GM12892 (cell line): ENCODE data around the gene DNAJC12. TPM values are rescaled to one million over a fixed set of nuclear protein-coding genes. Genes with fewer than 3 reads are reported as not detected.
"Not testable (repeated sequence)": the region's sequence is repeated elsewhere in the genome, so short reads cannot be mapped to it uniquely, and the experiment has no call there.

Experiments
- DNase-seq: peaks from one replicate; pipeline ENCODE4 v3.0.0; 2011; ENCODE audit not compliant: insufficient read length
- FAIRE-seq: peaks from 2 replicates; lab custom pipeline; 2011; peaks lifted over from hg19 to GRCh38; lab: Jason Lieb, UNC
- POLR2A ChIP-seq: IDR thresholded peaks from 2 replicates; pipeline ENCODE4 v1.6.1; 2011; ENCODE audit warnings: low read depth, low read length, control low read depth
- POLR2AphosphoS5 ChIP-seq: IDR thresholded peaks from 2 replicates; pipeline ENCODE4 v1.6.1; 2011; ENCODE audit warnings: low read depth, low read length, control low read depth
- TAF1 ChIP-seq: IDR thresholded peaks from 2 replicates; pipeline ENCODE4 v1.6.1; 2011; ENCODE audit warnings: low read depth, mild to moderate bottlenecking, control low read depth, low read length, borderline replicate concordance
- polyA plus RNA-seq: library from polyadenylated mRNA; unstranded; fragments of >200 nt; gene quantifications from one replicate; pipeline ENCODE4 v1.2.1, GENCODE V29; 2012; ENCODE audit warnings: missing spikeins, inconsistent platforms; ENCODE audit not compliant: missing spikeins

Gene DNAJC12
- polyA plus RNA-seq = 1.5 TPM

DNA sequence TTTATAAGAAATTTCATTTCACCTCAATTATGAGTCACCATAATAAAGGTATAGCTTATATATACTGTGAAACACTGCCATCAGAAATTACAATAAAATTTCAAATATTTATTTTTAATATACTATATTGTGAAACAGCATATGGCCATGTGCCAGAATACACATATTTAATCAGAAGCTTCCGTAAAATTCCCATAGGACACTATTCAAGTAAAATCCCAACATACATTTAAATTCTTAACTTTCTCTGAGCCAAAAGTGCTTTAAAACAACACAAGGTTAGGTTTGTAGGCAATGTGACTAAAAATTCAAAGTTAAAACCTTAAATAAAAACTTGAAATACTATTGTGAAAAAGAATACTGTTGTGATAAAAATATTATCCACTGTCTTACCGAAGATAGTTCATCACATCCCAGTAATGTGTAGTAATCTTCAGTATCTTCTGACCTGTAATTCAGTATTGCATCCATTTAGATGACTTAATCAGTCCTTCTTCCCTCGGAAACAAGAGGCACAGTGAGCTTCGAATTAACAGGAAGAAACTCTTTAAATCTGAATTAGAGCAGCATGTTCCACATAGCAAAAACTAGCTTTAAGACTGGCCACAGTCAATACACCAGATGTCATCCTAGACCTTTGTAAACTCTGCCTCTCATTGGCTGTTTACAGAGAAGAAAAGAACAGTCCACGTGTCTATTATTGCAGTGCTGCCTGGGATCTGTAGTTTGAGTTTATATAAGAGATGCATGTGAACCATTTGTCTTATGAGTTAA lies at the start of gene DNAJC12:
Gene DNAJC12 (minus strand): TSS at position 648 of the 774 bp plus-strand sequence. CDS start 177 bp downstream, at position 471.
- DNase-seq (no peak), FAIRE-seq (no peak)
- TF ChIP-seq TAF1 (no peak), POLR2AphosphoS5 (no peak), POLR2A (no peak)

DNA sequence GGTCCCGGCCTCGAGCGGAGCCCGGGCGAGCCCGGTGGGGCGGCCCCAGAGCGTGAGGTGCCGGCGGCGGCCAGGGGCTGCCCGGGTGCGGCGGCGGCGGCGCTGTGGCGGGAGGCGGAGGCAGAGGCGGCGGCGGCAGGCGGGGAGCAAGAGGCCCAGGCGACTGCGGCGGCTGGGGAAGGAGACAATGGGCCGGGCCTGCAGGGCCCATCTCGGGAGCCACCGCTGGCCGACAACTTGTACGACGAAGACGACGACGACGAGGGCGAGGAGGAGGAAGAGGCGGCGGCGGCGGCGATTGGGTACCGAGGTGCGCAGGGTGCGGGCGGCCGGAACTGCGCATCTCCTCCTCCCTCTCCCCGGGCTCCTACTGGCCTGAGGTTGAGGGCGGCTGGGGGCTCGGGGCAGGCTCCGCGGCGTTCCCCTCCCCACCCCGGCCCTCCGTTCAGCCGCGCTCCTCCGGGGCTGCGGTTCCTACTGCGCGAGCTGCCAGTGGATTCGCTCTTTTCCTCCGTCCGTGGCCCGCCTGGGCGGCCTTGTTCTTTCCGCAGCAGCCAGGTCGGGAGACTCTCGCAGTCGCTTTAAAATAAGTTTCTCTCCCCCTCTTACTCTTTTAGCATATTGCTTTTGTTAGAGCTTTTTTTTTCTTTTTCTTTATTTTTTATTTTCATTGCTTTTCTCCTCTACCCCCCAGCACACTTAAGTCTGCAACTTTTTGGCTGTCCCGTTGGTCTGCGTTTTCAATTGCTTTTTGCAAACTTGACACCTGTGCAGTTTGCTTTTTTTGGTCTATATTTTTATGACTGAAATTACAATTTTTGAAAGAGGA lies 47.1 kb upstream of the DNAJC12 start:
- DNase-seq = peak; percentile 54

DNA sequence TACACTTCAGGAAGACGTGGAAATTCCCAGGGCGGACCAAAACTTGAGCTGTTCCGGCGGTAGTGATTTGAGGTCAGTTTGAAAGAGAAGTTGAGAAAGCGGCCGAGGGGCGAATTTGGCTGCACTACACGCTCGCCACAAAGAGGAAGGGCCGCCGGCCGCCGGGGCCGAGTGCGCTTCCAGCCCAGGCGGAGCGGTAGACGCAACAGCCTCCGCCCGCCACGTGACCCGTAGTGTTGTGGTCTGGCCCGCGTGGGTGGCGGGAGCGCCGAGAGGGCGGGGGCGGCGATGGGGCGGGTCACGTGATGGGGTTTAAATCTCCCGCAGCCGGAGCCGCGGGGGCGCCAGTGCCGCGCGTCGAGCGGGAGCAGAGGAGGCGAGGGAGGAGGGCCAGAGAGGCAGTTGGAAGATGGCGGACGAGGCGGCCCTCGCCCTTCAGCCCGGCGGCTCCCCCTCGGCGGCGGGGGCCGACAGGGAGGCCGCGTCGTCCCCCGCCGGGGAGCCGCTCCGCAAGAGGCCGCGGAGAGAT lies 46.4 kb upstream of the DNAJC12 start, which contains the start of gene SIRT1:
Gene SIRT1 (plus strand): TSS at position 344 of the 529 bp plus-strand sequence. CDS start 66 bp downstream, at position 410.
- TF ChIP-seq POLR2A (peak; percentile 97), TAF1 (peak; percentile 88), POLR2AphosphoS5 (peak; percentile 91)
- peak; percentile 80 for DNase-seq
- peak; percentile 92 for FAIRE-seq

More for the DNA sequence above, 47.1 kb upstream of the DNAJC12 start:
- no peak for FAIRE-seq
- no peak for TF ChIP-seq TAF1
- no peak for TF ChIP-seq POLR2AphosphoS5
- no peak for TF ChIP-seq POLR2A

DNA sequence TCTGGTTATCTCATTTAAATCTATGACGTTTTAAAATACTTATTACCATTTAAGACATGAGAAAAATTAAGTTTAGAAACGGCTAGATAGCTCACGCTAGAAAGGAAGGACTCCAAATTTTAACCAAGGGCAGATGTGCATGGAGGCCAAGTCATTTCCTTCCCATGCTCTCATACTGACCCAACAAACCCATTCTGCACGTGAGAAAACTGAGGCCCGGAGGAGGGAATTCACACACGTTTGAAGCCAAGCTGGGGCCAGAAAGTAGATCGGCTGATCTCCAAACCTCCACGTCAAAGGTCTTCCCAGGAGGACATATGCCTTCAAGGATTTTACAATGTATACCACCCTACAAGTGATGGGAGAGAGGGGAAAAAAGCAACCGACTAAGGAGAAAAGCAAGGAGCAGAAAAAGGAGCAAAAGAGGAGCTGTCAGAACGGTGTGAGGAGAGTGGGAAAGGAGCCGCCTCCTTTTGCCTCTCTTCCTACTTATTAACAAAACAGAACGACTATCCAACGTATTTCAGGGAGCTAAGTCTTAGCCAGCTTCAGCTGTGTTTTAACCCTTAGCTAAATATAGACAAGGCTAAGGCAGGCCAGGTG lies 45.8 kb upstream of the DNAJC12 start:
- DNase-seq (no peak), FAIRE-seq (no peak)
- TF ChIP-seq TAF1 (no peak), POLR2A (no peak), POLR2AphosphoS5 (no peak)

DNA sequence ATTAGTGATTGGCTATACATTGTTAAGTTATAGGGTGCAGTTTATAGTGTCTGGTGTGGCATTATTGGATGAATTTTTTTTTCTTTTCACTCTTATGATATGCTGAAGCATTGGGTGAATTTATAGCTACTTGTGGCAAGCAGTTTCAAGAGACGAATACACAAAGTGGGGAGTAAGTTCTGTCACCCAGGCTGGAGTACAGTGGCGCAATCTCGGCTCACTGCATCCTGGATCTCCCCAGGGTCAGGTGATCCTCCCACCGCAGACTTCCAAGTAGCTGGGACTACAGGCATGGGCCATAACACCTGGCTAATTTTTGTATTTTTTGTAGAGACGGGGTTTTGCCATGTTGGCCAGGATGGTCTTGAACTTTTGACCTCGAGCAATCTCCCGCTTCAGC lies 40.1 kb upstream of the DNAJC12 start:
- FAIRE-seq = no peak
- TF ChIP-seq POLR2AphosphoS5 (no peak), POLR2A (no peak), TAF1 (no peak)
- no peak for DNase-seq

DNA sequence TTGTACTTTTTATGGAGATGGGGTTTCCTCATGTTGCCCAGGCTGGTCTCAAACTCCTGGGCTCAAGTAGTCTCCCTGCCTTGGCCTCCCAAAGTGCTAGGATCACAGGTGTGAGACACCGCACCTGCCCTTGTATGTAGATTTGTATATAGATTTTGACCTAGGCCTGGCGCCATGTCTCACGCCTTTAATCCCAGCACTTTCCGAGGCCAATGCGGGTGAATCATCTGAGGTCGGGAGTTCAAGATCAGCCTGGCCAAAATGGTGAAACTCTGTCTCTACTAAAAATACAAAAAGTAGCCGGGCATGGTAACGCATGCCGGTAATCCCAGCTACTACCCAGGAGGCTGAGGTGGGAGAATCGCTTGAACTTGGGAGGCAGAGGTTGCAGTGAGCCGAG lies 39.4 kb upstream of the DNAJC12 start:
- FAIRE-seq, DNase-seq: not testable (repeated sequence)

DNA sequence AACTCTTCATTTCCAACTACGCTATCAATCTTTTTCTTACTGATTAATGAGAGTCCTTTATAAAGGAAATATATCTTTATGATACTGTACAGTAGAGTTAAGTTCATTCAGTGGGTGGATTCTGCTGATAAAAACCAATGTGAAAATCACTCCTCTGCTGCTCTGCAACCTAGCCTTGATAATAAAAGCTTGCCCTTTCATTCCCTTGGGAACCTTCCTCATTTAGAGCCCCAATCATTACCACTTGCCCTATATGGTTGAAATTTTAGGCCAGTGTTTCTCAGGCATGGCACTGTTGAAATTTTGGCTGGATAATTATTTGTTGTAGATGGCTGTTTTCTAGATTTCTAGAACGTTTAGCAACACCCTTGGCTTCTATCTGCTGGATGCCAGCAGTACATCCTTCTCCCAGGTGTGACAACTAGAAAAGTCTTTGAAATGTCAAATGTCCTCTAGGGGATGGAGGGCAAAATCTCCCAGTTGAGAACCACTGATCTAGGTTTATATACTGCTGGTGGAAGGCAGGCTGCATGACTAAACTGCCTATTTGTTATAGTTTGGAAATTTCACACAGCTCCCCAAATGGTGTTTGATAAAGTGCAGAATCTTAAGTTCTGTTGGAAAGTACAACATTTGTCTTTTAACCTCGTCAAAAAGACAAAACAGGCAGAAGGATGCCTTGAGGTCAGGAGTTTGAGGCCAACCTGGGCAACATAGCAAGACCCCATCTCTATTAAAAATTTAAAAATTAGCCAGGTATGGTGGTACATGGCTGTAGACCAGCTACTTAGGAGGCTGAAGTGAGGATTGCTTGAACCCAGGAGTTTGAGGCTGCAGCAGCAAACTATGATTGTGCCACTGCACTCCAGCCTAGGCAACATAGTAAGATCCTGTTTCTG lies 37.6 kb upstream of the DNAJC12 start:
- no peak for FAIRE-seq
- TF ChIP-seq POLR2AphosphoS5 (no peak), POLR2A (no peak), TAF1 (no peak)
- DNase-seq = no peak

DNA sequence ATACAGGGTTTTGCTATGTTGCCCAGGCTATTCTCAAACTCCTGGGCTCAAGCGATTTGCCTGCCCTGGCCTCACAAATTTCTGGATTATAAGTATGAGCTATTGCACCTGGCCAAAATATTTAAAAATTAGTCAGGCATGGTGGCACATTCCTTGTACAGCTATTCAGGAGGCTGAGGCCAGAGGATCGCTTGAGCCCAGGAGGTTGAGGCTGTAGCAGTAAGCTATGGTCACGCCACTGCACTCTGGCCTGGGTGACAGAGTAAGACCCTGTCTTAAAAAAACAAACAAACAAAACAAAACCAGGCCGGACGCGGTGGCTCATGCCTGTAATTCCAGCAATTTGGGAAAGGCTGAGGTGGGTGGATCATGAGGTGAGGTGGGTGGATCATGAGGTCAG lies 32.0 kb upstream of the DNAJC12 start:
- FAIRE-seq = no peak
- no peak for DNase-seq
- TF ChIP-seq POLR2AphosphoS5 = no peak
- TF ChIP-seq POLR2A = no peak
- TF ChIP-seq TAF1 = no peak

DNA sequence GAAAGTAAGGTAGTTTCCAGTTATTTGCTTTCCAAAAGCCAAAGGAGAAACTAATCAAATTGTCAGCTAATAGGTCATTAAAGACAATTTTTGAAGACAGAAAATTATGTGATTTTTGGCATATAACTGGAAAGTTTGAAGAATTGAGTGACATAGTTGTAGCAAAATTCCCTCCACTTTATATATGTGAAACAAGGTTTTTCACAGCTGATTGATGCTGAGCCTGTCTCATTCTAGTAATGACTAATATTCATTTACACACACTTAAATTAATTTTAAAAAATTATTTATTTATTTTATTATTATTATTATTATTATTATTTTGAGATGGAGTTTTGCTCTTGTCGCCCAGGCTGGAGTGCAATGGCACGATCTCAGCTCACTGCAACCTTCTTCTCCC lies 30.1 kb upstream of the DNAJC12 start:
- TF ChIP-seq POLR2A (no peak), TAF1 (no peak), POLR2AphosphoS5 (no peak)
- DNase-seq = no peak
- no peak for FAIRE-seq

DNA sequence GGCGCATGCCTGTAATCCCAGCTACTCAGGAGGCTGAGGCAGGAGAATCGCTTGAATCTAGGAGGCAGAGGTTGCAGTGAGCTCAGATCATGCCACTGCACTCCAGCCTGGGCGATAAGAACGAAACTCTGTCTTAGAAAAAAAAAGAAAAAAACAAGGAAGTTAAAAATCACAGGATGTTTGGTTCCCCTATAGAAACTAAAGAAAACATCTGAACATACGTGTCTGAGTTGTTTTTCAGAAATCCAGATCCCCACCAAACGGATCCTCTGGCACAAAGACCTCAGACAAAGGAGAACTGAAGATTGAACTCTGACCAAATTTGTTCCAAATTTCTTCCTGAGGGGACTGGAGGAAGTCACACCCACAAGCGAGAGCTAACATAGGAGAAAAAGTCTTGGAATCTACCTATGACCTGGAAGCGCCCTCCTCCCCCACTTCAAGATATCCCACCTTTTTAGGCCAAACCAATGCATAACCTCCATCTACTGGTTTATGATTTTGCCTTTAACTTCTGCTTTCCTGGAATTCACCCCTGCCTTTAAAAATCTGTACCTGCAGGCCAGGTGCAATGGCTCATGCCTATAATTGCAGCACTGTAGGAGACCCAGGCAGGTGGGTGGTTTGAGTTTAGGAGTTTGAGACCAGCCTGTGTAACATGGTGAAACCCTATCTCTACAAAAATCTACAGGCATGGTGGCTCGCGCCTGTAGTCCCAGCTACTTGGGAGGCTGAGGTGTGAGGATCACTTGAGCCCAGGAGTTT lies 26.8 kb upstream of the DNAJC12 start:
- no peak for TF ChIP-seq POLR2AphosphoS5
- no peak for TF ChIP-seq POLR2A
- TF ChIP-seq TAF1 = no peak
- DNase-seq (no peak), FAIRE-seq (no peak)
